ENCODE data around the gene TPRG1L.
A peak's percentile ranks its signal among the peaks of the same experiment; 100 is the strongest.

The TPRG1L gene

DNA sequence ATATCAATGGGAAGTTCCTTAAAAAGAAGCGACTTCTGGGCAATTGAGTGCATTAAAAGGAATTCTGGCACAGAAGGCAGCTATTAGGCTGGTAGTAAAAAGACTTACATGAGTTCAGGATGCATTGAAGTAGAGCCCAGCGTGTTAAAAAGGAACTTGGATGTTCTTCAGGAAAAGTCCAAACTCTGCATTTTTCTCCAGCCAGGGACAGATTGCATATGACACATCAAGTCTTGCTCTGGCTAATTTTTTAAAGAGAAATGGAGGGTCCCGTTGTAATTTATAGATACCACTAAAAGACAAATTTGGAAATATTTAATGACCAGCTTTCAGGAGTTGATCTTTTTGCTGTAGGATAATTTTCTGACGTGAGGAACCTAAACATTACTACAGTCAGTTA is 1.2 kb downstream of the TPRG1L start:
- H3K4me3 ChIP-seq (IDR thresholded peaks at IDR 0.05; ENCODE audit: insufficient read depth, low read depth, low read length): no peak overlapping the region
- no peaks in the 10 kb centered on the region for H4K20me1 ChIP-seq (ENCODE audit: insufficient read depth)
- no peak overlapping the region for H2AFZ ChIP-seq (ENCODE audit: low read depth)
- H3K27me3 ChIP-seq (ENCODE audit: insufficient read depth, low read depth): 0 out of 2 replicates have a peak, but pooled peaks cover under 1% of the 10 kb centered on the region
- TF ChIP-seq, protein P1, sequence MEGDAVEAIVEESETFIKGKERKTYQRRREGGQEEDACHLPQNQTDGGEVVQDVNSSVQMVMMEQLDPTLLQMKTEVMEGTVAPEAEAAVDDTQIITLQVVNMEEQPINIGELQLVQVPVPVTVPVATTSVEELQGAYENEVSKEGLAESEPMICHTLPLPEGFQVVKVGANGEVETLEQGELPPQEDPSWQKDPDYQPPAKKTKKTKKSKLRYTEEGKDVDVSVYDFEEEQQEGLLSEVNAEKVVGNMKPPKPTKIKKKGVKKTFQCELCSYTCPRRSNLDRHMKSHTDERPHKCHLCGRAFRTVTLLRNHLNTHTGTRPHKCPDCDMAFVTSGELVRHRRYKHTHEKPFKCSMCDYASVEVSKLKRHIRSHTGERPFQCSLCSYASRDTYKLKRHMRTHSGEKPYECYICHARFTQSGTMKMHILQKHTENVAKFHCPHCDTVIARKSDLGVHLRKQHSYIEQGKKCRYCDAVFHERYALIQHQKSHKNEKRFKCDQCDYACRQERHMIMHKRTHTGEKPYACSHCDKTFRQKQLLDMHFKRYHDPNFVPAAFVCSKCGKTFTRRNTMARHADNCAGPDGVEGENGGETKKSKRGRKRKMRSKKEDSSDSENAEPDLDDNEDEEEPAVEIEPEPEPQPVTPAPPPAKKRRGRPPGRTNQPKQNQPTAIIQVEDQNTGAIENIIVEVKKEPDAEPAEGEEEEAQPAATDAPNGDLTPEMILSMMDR (conservative IDR thresholded peaks at IDR 0.05; ENCODE audit: low read depth, low read length): no peak
- peaks cover 7% of the 10 kb centered on the region for H3K4me1 ChIP-seq (ENCODE audit: low read depth, poor library complexity, severe bottlenecking)
- no peak overlapping the region for H3K9ac ChIP-seq
- peak overlapping the region; percentile 76 for H3K4me2 ChIP-seq
- no peaks in the 10 kb centered on the region for H3K36me3 ChIP-seq (ENCODE audit: insufficient read depth)
- no peaks in the 10 kb centered on the region for H3K79me2 ChIP-seq (ENCODE audit: insufficient read depth, low read depth)
- no peak overlapping the region for H3K27ac ChIP-seq

DNA sequence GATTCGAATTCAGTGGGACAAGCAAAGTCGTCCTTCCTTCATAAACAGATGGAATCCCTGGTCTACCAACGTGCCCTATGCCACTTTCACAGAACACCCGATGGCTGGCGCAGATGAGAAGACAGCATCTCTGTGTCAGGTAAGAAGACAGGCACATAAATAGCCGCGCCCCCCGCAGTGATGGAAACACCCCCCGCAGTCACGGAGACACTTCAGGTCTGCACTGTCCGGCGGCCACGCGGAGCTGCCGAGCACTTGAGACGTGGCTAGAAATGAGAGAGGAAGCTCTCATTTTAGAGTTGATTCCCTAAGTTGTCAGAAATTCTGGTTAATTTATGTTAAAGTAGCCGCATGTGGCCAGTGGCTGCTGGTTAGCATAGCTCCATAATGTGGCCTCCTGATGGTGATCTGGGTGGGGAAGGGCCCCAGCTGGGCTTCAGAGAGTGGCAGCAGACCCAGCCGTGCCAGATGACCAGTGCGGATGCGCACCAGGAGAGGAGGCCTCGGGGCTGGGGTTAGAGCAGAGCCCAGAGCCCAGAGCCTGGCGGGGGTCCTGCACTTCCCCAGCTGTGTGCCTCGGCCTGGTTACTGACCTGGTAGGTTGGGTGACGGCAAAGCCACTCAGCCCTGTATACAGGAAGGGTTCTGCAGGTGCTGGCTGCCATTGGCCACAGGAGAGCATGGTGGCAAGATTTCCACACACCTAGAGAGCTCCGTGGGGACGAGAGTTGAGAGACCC is 2.9 kb downstream of the TPRG1L start:
- Histone ChIP-seq H3K79me2 (ENCODE audit: insufficient read depth, low read depth) (no peaks in the 10 kb centered on the region), H3K4me1 (ENCODE audit: low read depth, poor library complexity, severe bottlenecking) (peaks cover 7% of the 10 kb centered on the region)

DNA sequence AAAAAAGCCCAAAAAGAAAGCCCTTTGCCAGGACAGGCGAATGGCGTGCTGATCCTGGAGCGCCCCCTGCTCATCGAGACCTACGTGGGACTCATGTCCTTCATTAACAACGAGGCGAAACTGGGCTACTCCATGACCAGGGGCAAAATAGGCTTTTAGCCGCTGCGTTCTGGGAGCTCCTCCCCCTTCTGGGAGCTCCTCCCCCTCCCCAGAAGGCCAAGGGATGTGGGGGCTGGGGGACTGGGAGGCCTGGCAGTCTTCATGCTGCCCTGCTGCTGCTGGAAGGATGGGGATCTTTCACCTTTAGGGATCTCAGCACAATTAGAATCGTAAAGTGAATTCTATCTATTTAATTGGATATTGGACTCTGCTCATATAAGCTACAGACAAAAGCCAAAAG is 3.6 kb downstream of the TPRG1L start:
- TF ChIP-seq, protein P1 (conservative IDR thresholded peaks at IDR 0.05; ENCODE audit: low read depth, low read length): no peak
- H3K27ac ChIP-seq: no peak overlapping the region
- no peaks in the 10 kb centered on the region for H3K36me3 ChIP-seq (ENCODE audit: insufficient read depth)
- no peak overlapping the region for H3K4me2 ChIP-seq
- no peaks in the 10 kb centered on the region for H4K20me1 ChIP-seq (ENCODE audit: insufficient read depth)
- peaks cover 6% of the 10 kb centered on the region for H3K4me1 ChIP-seq (ENCODE audit: low read depth, poor library complexity, severe bottlenecking)
- H3K79me2 ChIP-seq (ENCODE audit: insufficient read depth, low read depth): no peaks in the 10 kb centered on the region
- no peak overlapping the region for H2AFZ ChIP-seq (ENCODE audit: low read depth)
- no peaks in the 10 kb centered on the region for H3K27me3 ChIP-seq (ENCODE audit: insufficient read depth, low read depth)
- no peak overlapping the region for H3K9ac ChIP-seq
- H3K4me3 ChIP-seq (IDR thresholded peaks at IDR 0.05; ENCODE audit: insufficient read depth, low read depth, low read length): no peak overlapping the region

More for the DNA sequence above, 2.9 kb downstream of the TPRG1L start:
- TF ChIP-seq, protein P1 (conservative IDR thresholded peaks at IDR 0.05; ENCODE audit: low read depth, low read length): no peak
- no peaks in the 10 kb centered on the region for H3K27me3 ChIP-seq (ENCODE audit: insufficient read depth, low read depth)
- no peak overlapping the region for H3K27ac ChIP-seq
- H3K36me3 ChIP-seq (ENCODE audit: insufficient read depth): no peaks in the 10 kb centered on the region
- H4K20me1 ChIP-seq (ENCODE audit: insufficient read depth): no peaks in the 10 kb centered on the region
- no peak overlapping the region for H2AFZ ChIP-seq (ENCODE audit: low read depth)
- no peak overlapping the region for H3K4me2 ChIP-seq
- H3K9ac ChIP-seq: no peak overlapping the region
- H3K4me3 ChIP-seq (IDR thresholded peaks at IDR 0.05; ENCODE audit: insufficient read depth, low read depth, low read length): no peak overlapping the region

DNA sequence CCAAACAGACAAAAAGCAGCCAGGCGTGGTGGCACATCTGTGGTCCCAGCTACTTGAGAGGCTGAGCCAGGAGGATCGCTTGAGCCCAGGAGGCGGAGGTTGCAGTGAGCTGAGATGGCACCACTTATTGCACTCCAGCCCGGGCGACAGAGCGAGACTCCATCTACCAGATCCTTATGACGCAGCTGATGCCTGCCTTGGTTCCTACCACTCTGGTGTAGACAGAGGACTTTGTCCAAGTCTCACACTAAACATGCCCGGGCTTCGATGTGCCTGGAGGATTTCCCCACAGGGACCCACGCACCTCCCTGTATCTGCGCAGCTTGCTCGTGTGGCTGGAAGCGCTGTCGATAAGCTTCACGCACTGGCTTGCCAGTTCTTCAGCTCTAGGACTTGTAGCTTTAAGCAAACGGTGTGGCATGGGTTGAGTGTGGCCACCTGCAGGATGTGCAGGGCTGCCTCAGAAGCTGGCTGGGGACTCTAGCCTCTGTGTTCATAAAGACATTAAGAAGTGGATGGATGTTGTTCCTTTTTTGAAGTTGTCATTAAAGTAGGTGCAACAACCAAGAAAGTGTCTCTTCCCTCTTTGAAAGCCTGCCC is 4.8 kb downstream of the TPRG1L start:
- Histone ChIP-seq H3K4me2 (no peak overlapping the region), H3K27ac (no peak overlapping the region), H3K9ac (no peak overlapping the region), H3K4me1 (ENCODE audit: low read depth, poor library complexity, severe bottlenecking) (no peaks in the 10 kb centered on the region), H3K27me3 (ENCODE audit: insufficient read depth, low read depth) (no peaks in the 10 kb centered on the region), H3K4me3 (IDR thresholded peaks at IDR 0.05; ENCODE audit: insufficient read depth, low read depth, low read length) (no peak overlapping the region), H4K20me1 (ENCODE audit: insufficient read depth) (no peaks in the 10 kb centered on the region), H3K36me3 (ENCODE audit: insufficient read depth) (no peaks in the 10 kb centered on the region), H3K79me2 (ENCODE audit: insufficient read depth, low read depth) (no peaks in the 10 kb centered on the region), H2AFZ (ENCODE audit: low read depth) (no peak overlapping the region)
- TF ChIP-seq, protein P1 (conservative IDR thresholded peaks at IDR 0.05; ENCODE audit: low read depth, low read length): no peak
